Peyer's patch (tissue), 4 donors: ENCODE data around the gene GLIS1.

ENCODE experiments used
- CTCF ChIP-seq, 6 experiments: fragments of 450-650 bp in 4 of 6; fragments of 200-600 bp in 2 of 6; sonication (generic) in 1 of 6; IDR thresholded peaks; one replicate each; pipeline ENCODE4 v1.5.1; 2017 to 2019; ENCODE audit warnings: antibody characterized with exemption in 6 of 6, mild to moderate bottlenecking in 3 of 6, moderate library complexity in 1 of 6
- POLR2A ChIP-seq, 2 donors: fragments of 450-650 bp; IDR thresholded peaks; one replicate each; pipeline ENCODE4 v1.5.1; 2017; ENCODE audit warnings: antibody characterized with exemption in 2 of 2, mild to moderate bottlenecking in 2 of 2, moderate library complexity in 2 of 2

- peak in 3 of 6 experiments; percentile 16 to 41 (median 22) for TF ChIP-seq CTCF (IDR thresholded peaks at IDR 0.05)
- TF ChIP-seq POLR2A (IDR thresholded peaks at IDR 0.05) = no peak
These were observed 197.0 kb downstream of the GLIS1 start for GRCh38 chr1:53541761-53542550.
